GM18526 (cell line): ENCODE measurements around the gene EXD2.

Experiments
- POLR2A ChIP-seq: IDR thresholded peaks from 3 replicates; pipeline ENCODE4 v1.6.1; 2011; ENCODE audit not compliant: insufficient read length; ENCODE audit errors: extremely low read depth

EXD2 gene

GRCh38 chr14:69284170-69284569 is 92.9 kb downstream of the EXD2 start:
- TF ChIP-seq POLR2A = no peak

- no peak for TF ChIP-seq POLR2A
These were observed 94.5 kb downstream of the EXD2 start for GRCh38 chr14:69285661-69286255.

- TF ChIP-seq POLR2A = no peak
These were observed 96.1 kb downstream of the EXD2 start for GRCh38 chr14:69287098-69288010.

- TF ChIP-seq POLR2A = no peak
These were observed 96.9 kb downstream of the EXD2 start for GRCh38 chr14:69288011-69288771.

GRCh38 chr14:69288956-69289705 is 97.8 kb downstream of the EXD2 start:
- TF ChIP-seq POLR2A = no peak

- TF ChIP-seq POLR2A = no peak
These were observed 98.7 kb downstream of the EXD2 start for GRCh38 chr14:69289811-69290520.

GRCh38 chr14:69291396-69291795 is 100.1 kb downstream of the EXD2 start:
- no peak for TF ChIP-seq POLR2A

GRCh38 chr14:69291891-69292561 is 100.7 kb downstream of the EXD2 start:
- no peak for TF ChIP-seq POLR2A
